NCI-H748 (cell line): ENCODE results near the gene DNAH11.
"Not testable (repeated sequence)": the region's sequence is repeated elsewhere in the genome, so short reads cannot be mapped to it uniquely, and the experiment has no call there.

Source experiments
- DNase-seq: peaks from one replicate; lab custom pipeline; 2025; ENCODE audit not compliant: unreplicated experiment; lab: John Stamatoyannopoulos, UW

DNAH11 gene

DNA sequence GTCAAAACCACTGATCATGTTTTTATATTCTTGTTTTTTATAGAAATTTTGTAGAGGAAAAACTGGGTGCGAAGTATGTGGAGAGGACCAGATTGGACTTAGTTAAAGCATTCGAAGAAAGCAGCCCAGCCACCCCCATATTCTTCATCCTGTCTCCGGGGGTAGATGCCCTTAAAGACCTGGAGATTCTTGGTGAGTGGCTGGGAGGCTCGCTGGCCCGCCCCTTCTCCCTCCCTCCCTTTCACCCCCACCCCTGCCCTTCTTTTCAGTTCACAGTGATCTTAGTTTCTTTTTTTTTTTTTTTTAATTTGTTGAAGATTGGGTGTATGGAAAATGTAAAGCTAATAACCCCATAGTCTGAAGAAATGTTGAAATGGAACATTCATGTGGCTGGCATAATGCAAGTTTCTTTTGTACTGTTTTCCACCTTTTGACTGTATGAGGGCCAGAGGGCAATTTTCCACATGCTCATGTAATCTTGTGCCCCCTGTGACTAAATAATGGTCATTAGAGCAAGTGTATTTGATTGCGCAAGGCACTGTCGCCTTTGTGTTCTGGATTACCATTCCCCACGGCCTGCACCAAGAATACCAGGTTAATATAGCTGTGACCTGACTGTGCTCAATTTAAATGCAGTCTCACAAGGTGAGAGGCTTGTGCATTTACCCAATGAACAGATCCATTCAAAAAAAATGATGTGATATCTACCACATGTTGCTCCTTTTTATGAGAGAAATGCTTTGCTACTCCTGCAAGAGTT lies 325.2 kb downstream of the DNAH11 start:
- DNase-seq = peak; percentile 24

DNA sequence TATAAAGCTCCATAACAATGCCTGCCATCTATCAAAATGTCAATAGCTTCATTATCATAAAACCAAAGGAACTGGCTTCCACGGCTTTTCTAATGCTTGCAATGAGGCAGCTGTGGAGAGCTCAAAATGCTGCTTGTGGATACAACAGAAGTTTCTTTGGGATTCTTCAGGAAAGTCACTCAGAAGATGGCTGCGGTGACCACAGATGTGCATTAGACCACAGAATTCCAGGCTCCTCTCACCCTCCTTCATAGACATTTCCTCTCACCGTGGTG lies 325.7 kb downstream of the DNAH11 start:
- DNase-seq = no peak

DNA sequence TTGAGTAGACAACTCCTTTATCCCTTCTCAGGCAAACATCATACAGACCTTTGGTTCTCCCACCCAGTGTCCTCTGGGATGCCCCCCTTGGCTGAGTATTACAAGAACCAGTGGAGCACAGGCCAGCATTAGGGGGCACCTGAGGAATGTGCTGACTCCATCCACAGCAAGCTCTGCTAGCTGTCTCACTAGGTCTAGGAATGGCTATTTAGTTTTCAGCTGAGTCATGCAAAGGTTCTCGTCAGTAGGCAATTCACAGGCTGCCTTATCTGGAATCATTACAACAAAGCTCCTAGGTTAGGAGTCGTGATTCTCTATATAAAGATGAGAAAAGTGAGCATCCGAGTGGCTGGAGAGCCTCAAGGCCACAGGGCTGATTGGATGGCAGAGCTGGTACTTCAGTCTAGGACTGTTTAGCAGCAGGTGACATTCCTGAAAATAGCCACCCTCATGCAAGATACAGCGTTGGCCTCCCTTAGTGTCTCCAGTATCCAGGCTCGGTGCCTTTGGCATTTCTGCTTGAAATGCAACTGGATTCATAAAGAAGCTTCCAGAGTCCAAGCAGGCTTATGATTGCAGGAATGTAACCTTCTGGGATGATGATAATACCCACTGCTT lies 327.1 kb downstream of the DNAH11 start:
- DNase-seq = no peak

DNA sequence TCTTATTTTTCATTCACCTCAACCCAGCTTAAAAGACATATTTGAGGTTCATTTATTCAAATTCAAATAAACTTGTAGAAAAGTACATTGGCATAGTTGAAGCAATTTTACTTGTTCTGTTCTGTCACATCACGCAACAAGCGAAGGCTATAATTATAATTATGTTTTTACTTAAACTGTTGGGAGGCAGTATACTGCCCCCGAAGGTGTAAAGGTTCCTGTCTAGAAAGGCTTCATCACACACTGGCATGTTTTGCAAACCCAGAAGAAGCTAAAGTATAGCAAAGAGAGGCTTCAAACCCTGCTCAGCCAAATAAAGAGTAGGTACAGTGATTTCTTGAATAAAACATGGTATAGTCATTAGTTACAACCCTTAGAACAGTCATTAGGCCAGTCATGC lies 340.2 kb downstream of the DNAH11 start:
- DNase-seq = no peak

DNA sequence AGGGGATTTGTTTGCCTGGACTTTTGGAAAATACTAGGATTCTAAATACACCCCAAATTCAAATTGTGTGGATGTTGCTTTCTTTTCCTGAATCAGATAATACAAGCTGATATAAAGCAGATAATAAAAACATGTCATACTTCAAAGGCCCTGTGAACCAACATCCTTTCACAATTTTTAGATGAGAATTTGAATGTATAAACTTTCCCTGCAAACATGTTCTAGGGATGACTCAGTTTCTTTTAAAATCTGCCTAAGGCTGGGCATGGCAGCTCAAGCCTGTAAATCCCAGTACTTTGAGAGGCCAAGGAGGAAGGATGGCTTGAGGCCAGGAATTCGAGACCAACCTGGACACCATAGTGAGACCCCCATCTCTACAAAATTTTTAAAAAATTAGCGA lies 340.7 kb downstream of the DNAH11 start:
- DNase-seq = not testable (repeated sequence)

DNA sequence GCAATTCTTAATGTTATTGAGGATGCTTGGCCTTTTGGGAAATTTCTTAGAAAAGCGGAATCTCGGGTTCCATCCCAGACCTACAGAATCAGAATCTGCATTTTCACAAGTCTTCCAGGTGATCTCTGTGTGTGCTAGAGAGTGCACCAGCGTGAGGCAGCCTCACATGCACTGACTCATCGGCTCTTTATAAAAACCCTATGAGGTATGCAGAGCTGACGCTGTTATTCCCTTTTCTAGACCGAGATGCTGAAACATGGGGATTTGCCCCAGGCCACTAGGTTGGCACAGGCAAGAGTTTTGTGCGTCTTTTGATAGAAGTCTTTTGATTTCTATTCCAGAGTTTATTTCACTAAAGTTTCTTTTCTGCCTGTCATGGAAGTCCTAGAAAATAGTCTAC lies 341.7 kb downstream of the DNAH11 start:
- no peak for DNase-seq

DNA sequence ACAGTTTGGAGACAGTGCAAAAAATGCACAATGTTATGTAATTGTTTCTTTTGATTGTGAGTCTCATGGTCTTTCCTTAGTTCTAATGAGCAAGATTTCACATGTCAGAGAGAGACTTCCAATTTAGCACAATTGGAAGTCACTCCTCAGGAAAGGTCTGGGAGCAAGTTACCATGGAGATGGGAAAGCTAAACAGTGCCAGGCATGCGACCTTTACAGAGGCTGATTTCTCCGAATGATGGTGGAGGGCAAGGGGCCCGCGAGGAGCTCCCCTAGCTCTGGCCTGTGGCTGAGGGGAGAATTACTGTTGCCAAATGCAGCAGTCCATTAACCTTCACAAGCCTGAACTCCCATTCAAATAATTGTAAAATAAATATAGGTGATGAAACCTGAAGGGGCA lies 343.6 kb downstream of the DNAH11 start:
- no peak for DNase-seq

DNA sequence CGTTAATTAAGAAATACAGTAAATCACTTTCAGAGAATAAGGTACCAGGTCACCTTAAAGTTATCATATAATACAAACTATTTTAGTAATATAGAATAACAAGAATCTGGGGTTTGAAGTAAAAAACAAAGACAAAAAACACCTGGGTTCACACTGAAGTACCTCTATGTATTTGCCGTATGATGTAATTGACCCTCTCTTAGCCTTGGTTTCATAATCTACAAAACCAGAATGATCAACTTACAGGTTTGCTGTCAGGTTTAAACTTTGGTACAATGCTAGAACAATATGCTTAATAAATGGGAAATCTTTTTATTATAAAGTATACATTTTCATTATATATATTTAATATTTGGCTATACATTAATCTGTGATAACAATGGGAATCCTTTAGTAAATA lies 344.5 kb downstream of the DNAH11 start:
- DNase-seq = no peak

DNA sequence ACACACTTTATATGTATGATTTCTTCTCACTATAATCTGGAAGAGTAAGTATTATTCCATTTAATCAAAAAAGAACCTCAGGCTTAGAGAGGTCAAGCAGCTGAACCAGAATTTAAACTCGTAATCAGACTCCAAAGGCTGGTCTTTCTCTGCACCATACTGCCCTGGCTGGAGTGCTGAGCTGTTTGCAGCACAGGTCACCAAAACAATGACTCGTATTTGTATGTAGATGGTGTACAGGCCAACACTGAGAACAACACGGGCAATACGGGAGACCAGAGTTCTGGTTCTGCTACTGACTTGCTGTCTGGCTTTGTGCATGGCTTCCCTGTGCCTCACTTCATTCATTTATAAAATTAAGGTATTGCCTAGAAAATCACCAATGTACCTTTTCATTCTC lies 344.9 kb downstream of the DNAH11 start:
- no peak for DNase-seq

DNA sequence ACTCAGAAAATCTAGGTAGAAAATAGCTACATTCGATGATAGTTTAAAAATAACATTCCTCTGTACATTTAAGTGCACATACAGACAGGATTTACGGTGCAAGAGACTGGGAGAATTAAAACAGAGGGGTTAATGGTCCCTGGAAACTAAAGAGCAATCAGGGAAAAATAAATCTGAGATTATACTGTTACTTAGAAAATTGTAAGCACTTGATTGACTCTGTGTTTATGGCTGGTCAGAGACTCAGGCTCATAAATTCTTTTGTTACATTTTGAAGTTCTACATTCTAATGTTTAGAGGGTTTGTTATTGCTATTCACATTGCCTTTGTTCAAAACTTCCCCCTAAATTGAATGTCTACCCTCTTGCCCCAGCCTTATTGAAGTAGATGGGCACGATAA lies 348.5 kb downstream of the DNAH11 start:
- DNase-seq = no peak

DNA sequence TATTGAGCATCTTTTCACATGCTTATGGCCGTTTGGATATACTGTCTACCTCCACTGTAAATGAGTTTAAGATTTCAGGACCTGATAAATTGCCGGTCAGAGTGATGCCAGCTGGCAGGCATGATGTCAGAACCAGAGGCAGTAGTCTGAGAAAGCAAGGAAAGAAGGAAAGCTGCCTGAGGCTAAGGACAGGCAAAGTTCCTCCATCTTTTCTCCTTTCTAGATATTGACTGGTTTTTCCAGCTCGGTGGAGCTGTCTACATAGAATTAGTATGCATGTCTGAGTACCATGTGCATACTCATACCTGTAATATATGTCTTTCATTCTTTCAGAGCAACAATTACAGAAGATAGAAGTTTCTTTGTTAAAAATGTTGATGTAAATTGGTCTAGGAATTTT lies 350.6 kb downstream of the DNAH11 start:
- no peak for DNase-seq

DNA sequence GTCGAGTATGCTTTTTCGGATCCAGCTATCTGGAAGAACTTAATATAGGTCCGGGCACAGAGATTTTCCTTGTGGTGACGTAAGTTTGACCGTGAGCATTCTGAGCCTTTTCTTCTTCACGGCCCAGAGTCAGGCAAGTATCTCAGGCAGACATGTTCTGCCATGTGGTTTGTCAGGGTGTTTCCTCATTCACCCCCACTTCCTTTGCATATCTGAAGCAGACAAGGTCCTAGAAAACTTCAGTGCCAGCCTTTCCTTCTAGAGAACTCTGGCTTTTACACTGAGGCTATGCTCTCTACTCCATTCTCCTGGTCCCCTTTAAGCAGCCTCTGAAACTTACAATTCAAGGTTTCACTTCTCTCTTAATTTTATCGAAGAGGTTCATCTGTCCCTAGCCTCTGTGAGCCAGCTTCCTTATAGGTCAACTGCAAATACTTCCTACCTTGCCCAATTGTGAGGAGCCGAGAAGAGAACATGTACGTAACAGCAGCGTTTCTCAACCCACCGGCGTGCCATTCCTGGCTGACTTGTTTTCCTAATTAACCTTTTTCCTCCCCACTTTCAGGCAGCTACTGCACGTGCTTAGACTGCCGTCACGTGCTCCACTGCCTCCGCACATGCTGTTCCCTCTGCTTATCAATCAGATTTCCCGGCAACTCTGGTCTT lies 355.6 kb downstream of the DNAH11 start:
- no peak for DNase-seq

DNA sequence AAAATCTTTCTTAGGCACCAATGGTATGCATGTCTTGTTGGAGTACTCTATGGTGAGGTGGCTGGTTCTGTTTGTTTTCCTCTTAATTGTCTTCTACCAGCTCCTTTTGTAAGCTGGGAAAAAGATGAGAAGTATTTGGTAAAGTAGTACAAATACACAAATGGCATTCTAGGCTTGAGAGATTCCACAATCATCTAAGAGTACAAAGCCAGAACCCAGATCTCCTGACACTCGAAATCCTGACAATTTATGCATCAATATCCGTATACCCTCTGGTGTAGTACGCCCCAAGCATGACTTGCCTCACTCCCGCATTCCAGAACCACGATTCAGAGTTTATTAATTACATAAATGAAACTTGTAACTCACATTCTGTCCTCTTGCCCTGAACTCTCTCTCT lies 359.4 kb downstream of the DNAH11 start:
- DNase-seq = no peak

DNA sequence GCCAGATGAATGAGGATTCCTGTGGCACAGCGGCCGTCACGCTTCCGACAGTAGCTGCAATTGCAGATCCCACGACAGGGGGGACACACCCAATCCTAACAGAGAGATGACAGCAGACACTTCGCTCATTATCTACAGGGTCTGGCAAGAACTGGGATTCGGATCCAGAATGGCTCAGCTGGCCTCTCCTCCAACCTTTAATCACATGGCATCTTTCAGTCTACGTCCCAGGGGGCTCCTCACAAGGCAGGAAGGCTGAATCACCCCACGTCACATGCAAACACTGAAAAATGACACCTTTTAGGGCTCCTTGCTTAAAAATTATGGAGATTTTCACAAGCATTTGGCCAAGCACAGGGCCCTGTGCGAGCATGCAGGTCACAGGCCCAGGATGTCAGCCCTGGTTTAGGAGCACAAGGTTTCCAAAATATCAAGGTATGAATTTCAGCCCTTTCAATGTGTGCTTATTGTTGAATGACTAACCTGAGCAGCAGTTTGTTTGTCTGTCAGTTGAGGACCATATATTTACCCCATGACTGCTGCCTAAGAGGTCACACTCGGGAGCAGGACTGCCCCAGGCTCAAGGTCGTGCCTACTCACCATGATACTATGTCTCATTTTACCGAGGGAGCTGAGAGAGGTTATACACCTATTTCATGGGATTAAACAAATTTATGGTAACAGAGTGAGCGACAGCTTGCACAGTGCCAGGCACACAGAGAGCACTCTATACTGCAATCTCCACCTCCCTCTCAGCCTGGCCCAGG lies 360.4 kb downstream of the DNAH11 start:
- no peak for DNase-seq

DNA sequence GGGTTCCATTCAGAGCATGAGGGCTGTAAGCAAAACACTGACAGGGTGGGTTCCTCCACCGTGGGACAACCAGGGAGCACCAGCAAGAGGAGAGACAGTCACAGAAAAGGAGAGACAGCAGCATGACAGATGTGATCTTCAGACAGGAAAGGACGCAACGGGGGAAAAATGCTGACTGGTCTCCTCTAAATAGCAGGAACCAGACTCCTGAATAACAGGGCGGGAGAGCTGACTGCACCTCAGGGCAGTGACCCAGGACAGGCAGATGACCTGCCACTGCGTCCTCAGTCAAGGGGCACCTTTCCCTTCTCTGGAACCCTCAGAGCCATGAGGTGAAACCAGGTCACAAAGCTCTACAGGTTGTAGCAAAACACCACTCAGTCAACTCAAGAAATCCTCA lies 365.9 kb downstream of the DNAH11 start:
- no peak for DNase-seq

DNA sequence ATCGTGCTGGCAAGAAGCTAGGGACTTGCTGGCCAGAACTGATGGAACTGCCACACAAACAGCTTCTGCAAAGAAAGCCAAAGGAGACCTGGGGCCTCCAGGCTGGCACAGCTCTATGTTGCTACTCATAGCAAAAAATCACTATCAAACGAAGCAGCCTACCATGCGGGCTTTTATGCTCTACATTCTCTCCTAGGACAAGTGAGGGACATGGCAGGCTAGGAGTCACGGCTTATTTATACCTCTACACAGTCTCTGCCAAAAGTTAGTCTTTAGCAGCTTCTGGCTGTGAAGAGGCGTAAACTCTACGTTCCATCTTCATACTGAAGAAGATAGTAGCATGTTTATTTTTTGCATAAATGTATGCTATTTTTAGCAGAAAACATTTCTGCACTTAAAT lies 367.4 kb downstream of the DNAH11 start:
- DNase-seq = no peak

DNA sequence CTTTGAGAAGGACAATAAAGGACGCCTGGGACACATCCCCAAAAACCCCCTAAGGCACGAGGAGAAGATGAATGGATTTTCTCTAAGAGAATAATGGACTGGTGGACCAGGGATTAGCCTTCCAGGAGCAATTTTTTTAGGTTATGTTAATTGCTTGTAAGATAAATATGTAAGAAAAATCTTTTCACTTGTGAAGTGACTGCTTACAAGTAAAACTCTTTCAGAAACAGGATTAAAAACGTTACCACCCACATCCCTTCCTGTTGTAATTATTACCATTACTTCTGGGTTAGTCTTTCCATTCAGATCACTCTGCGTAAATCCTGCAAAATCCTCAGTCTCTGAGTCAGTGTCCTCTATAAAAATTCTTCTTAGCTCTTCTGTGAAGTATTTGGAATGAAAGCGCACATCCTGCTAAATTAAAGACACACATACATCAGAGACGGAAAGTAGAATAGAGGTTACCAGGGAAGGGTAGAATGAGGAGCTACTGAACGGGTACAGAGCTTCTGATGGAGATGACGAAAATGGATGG lies 368.6 kb downstream of the DNAH11 start:
- no peak for DNase-seq

DNA sequence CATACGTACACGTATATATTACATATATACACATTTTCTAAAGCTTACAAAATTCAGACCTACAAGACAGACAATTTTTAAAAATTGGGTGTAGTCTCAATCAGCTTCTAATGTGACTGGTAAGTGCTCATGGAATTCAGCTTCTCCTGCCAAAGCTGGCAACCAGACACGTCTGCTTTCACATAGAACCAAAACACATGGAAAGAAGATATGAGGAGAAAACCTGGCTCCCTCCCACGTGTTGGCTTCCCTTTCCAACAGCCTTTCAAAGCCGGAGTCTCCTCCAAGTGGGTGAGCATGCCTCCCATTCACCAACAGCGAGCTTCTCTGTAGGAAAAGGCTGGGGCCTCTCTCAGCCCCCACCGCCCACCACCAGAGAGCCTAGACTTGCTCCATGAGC lies 369.5 kb downstream of the DNAH11 start:
- DNase-seq = no peak

DNA sequence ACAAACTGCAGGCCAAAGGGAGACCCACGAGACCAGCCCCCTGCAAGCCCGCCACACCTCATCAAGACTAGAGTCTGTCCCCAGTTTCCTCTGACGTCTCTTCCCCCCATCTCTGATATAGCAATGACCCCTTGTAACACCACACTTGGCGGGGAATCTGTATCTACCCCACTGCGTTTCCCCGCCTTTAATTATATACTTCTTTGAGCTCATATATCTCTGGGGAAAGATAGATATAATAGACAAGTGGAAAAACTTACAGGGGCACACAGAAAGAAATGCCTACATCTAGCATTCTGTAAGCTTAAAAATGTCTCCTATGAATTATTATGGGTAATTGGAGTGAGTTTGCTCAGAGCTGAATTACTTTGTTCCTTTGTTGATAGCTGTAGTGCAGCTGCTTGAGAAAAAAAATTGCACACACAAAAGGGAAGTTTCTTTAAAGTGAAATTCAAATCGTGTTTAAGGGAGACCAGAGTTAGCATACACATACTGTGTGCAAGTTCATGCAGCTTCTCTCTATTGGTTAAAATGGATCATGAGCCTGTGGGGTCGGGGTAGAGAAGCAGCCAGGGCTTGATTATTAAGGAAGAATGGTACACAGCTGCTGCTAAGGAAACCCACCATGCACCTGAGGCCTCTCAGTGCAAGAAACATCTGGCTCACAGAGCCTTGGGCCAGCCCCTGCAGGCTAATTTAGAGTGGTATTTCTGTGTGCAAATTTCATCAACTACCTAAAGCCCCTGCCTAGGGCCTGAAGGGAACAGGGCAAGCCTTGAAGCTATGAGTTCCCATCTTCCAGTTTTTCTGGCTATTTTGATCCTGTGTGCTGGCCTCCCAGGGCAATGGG lies 370.3 kb downstream of the DNAH11 start:
- DNase-seq = no peak

DNA sequence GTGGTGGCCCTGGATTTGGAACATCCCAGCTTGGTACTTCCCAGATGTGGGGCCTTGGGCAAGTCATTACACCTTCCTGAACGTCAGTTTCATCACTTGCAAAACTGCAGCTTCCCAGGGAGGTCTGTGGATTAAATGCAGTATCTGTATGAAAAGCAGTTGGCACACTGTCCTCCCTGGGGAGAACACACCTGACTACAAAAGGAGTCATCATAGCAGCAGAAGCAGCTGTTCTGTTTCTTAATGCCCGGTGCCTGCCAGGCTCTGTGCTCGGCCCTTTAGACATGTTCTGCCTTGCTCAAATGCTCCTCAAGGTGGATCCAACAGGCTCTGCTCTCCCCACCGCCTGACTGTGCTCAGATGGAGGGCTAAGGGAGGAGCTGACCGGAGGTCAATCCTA lies 371.8 kb downstream of the DNAH11 start:
- no peak for DNase-seq

DNA sequence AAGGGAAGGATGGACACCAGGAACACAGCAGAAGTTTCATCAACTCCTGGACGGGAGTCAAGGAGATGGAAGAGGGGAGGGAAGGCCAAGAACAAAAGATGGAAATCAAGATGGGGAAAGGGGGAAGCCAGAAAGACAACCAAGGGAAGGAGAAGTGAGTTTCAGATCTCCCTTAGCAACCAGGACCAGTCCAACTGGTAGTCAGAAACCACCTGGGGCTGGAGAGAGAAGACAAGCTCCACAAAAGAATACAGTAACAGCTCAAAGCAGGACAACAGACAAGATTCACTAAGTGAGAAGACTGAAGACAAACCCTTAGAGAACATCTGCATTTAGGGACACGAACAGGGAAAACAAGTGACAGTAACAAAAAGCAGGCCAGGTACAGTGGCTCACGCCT lies 372.3 kb downstream of the DNAH11 start:
- no peak for DNase-seq
